ENCODE data around the gene WBP4. TPM values are rescaled to one million over a fixed set of nuclear protein-coding genes. Genes with fewer than 3 reads are reported as not detected.

Gene WBP4
- polyA plus RNA-seq, 1 experiment = 18.3 TPM

- no peak overlapping the region for H3K27ac ChIP-seq (ENCODE audit: low read depth, low read length)
- no peaks in the 10 kb centered on the region; the same call in 1 of the 2 replicates for H3K9me3 ChIP-seq (ENCODE audit: control insufficient read depth, insufficient read depth, low read length)
- no peak for TF ChIP-seq CTCF (IDR thresholded peaks at IDR 0.05; ENCODE audit: low read depth, low read length)
- DNase-seq (ENCODE audit: low read depth, low spot score) = no peak
- H3K4me3 ChIP-seq (ENCODE audit: low read depth, low read length) = no peak overlapping the region
- H3K27me3 ChIP-seq (ENCODE audit: control insufficient read depth, insufficient read depth, low read length) = no peaks in the 10 kb centered on the region
- ChIA-PET POLR2A (no interaction called here), CTCF (no interaction called here)
These were observed 37.5 kb downstream of the WBP4 start for GRCh38 chr13:41098761-41099160.

GRCh38 chr13:41099986-41100385 lies 38.7 kb downstream of the WBP4 start:
- no peak for DNase-seq (ENCODE audit: low read depth, low spot score)
- Histone ChIP-seq H3K27ac (ENCODE audit: low read depth, low read length) (no peak overlapping the region), H3K27me3 (ENCODE audit: control insufficient read depth, insufficient read depth, low read length) (no peaks in the 10 kb centered on the region), H3K4me3 (ENCODE audit: low read depth, low read length) (no peak overlapping the region), H3K9me3 (ENCODE audit: control insufficient read depth, insufficient read depth, low read length) (no peaks in the 10 kb centered on the region; the same call in 1 of the 2 replicates)
- TF ChIP-seq CTCF (IDR thresholded peaks at IDR 0.05; ENCODE audit: low read depth, low read length) = no peak
- ChIA-PET CTCF (no interaction called here), POLR2A (no interaction called here)

GRCh38 chr13:41107104-41107571 lies 45.8 kb downstream of the WBP4 start:
- DNase-seq (ENCODE audit: low read depth, low spot score) = no peak
- POLR2A ChIA-PET = no interaction called here
- no peaks in the 10 kb centered on the region for H3K27me3 ChIP-seq (ENCODE audit: control insufficient read depth, insufficient read depth, low read length)
- H3K27ac ChIP-seq (ENCODE audit: low read depth, low read length) = no peak overlapping the region
- no peak for TF ChIP-seq CTCF (IDR thresholded peaks at IDR 0.05; ENCODE audit: low read depth, low read length)
- no peak overlapping the region for H3K4me3 ChIP-seq (ENCODE audit: low read depth, low read length)
- H3K9me3 ChIP-seq (ENCODE audit: control insufficient read depth, insufficient read depth, low read length) = no peaks in the 10 kb centered on the region; the same call in 1 of the 2 replicates
- CTCF ChIA-PET = no interaction called here

- Histone ChIP-seq H3K9me3 (ENCODE audit: control insufficient read depth, insufficient read depth, low read length) (no peaks in the 10 kb centered on the region; the same call in 1 of the 2 replicates), H3K27me3 (ENCODE audit: control insufficient read depth, insufficient read depth, low read length) (no peaks in the 10 kb centered on the region), H3K4me3 (ENCODE audit: low read depth, low read length) (no peak overlapping the region), H3K27ac (ENCODE audit: low read depth, low read length) (no peak overlapping the region)
- DNase-seq (ENCODE audit: low read depth, low spot score) = no peak
- CTCF ChIA-PET = no interaction called here
- no peak for TF ChIP-seq CTCF (IDR thresholded peaks at IDR 0.05; ENCODE audit: low read depth, low read length)
- POLR2A ChIA-PET = no interaction called here
These were observed 46.3 kb downstream of the WBP4 start for GRCh38 chr13:41107584-41108014.

GRCh38 chr13:41111454-41111853 lies 50.1 kb downstream of the WBP4 start:
- no peak for DNase-seq (ENCODE audit: low read depth, low spot score)
- H3K27me3 ChIP-seq (ENCODE audit: control insufficient read depth, insufficient read depth, low read length) = no peaks in the 10 kb centered on the region
- ChIA-PET CTCF (no interaction called here), POLR2A (interaction anchor here (0.6 to 0.7 kb wide), 2 partner anchors 176 to 212 kb away, joined by 4 to 6 read pairs; no protein-coding TSS in a partner anchor)
- no peaks in the 10 kb centered on the region; the same call in 1 of the 2 replicates for H3K9me3 ChIP-seq (ENCODE audit: control insufficient read depth, insufficient read depth, low read length)
- no peak overlapping the region for H3K4me3 ChIP-seq (ENCODE audit: low read depth, low read length)
- H3K27ac ChIP-seq (ENCODE audit: low read depth, low read length) = no peak overlapping the region
- TF ChIP-seq CTCF (IDR thresholded peaks at IDR 0.05; ENCODE audit: low read depth, low read length) = no peak
